Fibroblast of skin of right quadriceps (primary cell): Measurements from ENCODE around the gene LRSAM1.

ENCODE experiments used
- DNase-seq: peaks from one replicate; pipeline ENCODE4 v3.0.0-alpha.2; 2013

Gene LRSAM1

GRCh38 chr9:127519301-127520166, 68.2 kb downstream of the LRSAM1 start:
- peak; percentile 98 for DNase-seq

GRCh38 chr9:127520941-127521918, 69.9 kb downstream of the LRSAM1 start:
- DNase-seq, result peak; percentile 93

GRCh38 chr9:127521919-127522304, 70.6 kb downstream of the LRSAM1 start:
- no peak for DNase-seq

- DNase-seq, result no peak
Observed at GRCh38 chr9:127522727-127523126, 71.4 kb downstream of the LRSAM1 start.

- DNase-seq, result no peak
Observed at GRCh38 chr9:127523312-127523851, 72.1 kb downstream of the LRSAM1 start.

GRCh38 chr9:127524373-127524772, 73.1 kb downstream of the LRSAM1 start:
- peak; percentile 91 for DNase-seq

- DNase-seq, result no peak
Observed at GRCh38 chr9:127525401-127526188, 74.3 kb downstream of the LRSAM1 start.

GRCh38 chr9:127526655-127527559, 75.6 kb downstream of the LRSAM1 start:
- no peak for DNase-seq

- DNase-seq, result no peak
Observed at GRCh38 chr9:127527560-127528268, 76.4 kb downstream of the LRSAM1 start.

- no peak for DNase-seq
Observed at GRCh38 chr9:127528422-127529251, 77.3 kb downstream of the LRSAM1 start.

- DNase-seq, result no peak
Observed at GRCh38 chr9:127529671-127530070, 78.4 kb downstream of the LRSAM1 start.

GRCh38 chr9:127530206-127530941, 79.1 kb downstream of the LRSAM1 start:
- DNase-seq, result no peak

GRCh38 chr9:127531676-127532075, 80.4 kb downstream of the LRSAM1 start:
- peak; percentile 47 for DNase-seq

- no peak for DNase-seq
Observed at GRCh38 chr9:127534250-127534906, 83.1 kb downstream of the LRSAM1 start.

- DNase-seq, result no peak
Observed at GRCh38 chr9:127534931-127535330, 83.6 kb downstream of the LRSAM1 start.

- no peak for DNase-seq
Observed at GRCh38 chr9:127535396-127535795, 84.1 kb downstream of the LRSAM1 start.

- DNase-seq, result peak; percentile 43
Observed at GRCh38 chr9:127535834-127536233, 84.5 kb downstream of the LRSAM1 start.

- no peak for DNase-seq
Observed at GRCh38 chr9:127536499-127536898, 85.2 kb downstream of the LRSAM1 start.
